B cell (primary cell): Measurements from ENCODE around the gene ECM2. TPM values are rescaled to one million over a fixed set of nuclear protein-coding genes. Genes with fewer than 3 reads are reported as not detected.

Source experiments
- ATAC-seq: fragments of 200-7000 bp; cut with Tn5 transposase; one replicate; pipeline ENCODE4 v1.10.0; 2021; ENCODE audit warnings: low read depth, mild to moderate bottlenecking, moderate number of reproducible peaks, moderate library complexity
- CTCF ChIA-PET: fragments of 350-600 bp; sonication (Branson Sonifier 250); formaldehyde crosslinking; loops from one replicate; lab custom pipeline; 2021; ENCODE audit warnings: antibody characterized with exemption, inconsistent platforms; lab: Charles Lee
- POLR2A ChIA-PET: fragments of 350-600 bp; sonication (Branson Sonifier 250); formaldehyde crosslinking; loops from one replicate; lab custom pipeline; 2021; ENCODE audit warnings: antibody characterized with exemption; lab: Charles Lee
- DNase-seq: peaks from one replicate; pipeline ENCODE4 v3.0.0; 2013
- H2AFZ ChIP-seq: 2 replicates; pipeline ENCODE4 v1.6.1; 2012; ENCODE audit warnings: mild to moderate bottlenecking, low read depth, low read length; ENCODE audit not compliant: insufficient read depth, poor library complexity, severe bottlenecking
- H3K27ac ChIP-seq, 2 donors: 1 replicate in 1 of 2; 2 replicates in 1 of 2; pipeline ENCODE4 v1.5.1; 2012 to 2013; ENCODE audit warnings: low read length in 2 of 2, mild to moderate bottlenecking in 2 of 2, moderate library complexity in 1 of 2
- H3K27me3 ChIP-seq, 4 experiments: fragments of 200-600 bp in 1 of 4; sonication (generic) in 1 of 4; replicated peaks in 1 of 4; 1 replicate in 2 of 4; 2 replicates in 2 of 4; pipeline versions ENCODE4 v1.6.1 to v1.7.0; 2013 to 2016; ENCODE audit warnings: low read length in 3 of 4, mild to moderate bottlenecking in 2 of 4, mixed read lengths in 1 of 4, moderate library complexity in 1 of 4; ENCODE audit not compliant: insufficient read depth in 4 of 4, control insufficient read depth in 3 of 4; ENCODE audit errors: control extremely low read depth in 1 of 4
- H3K36me3 ChIP-seq, 2 experiments: replicated peaks in 1 of 2; 1 replicate in 1 of 2; 2 replicates in 1 of 2; pipeline versions ENCODE4 v1.6.1 to v1.7.1; 2013; ENCODE audit warnings: low read length in 1 of 2; ENCODE audit not compliant: insufficient read depth in 2 of 2, control insufficient read depth in 1 of 2; ENCODE audit errors: control extremely low read depth in 1 of 2, extremely low read depth in 1 of 2
- H3K4me1 ChIP-seq, 2 donors: fragments of 200-600 bp in 1 of 2; sonication (generic) in 1 of 2; 1 replicate in 1 of 2; 2 replicates in 1 of 2; pipeline versions ENCODE4 v1.5.1 to v1.6.1; 2013 to 2017; ENCODE audit warnings: low read length in 2 of 2; ENCODE audit not compliant: control insufficient read depth in 2 of 2, insufficient read depth in 2 of 2
- H3K4me2 ChIP-seq: replicated peaks from 2 replicates; pipeline ENCODE3; 2012; ENCODE audit warnings: mild to moderate bottlenecking, low read depth, low read length; ENCODE audit not compliant: poor library complexity, severe bottlenecking
- H3K4me3 ChIP-seq, 5 experiments: fragments of 200-600 bp in 1 of 5; sonication (generic) in 1 of 5; 1 replicate in 3 of 5; 2 replicates in 2 of 5; pipeline versions ENCODE4 v1.5.1 to v1.7.0; 2011 to 2016; ENCODE audit warnings: low read length in 4 of 5, mild to moderate bottlenecking in 4 of 5, low read depth in 2 of 5, control low read depth in 1 of 5, moderate library complexity in 1 of 5; ENCODE audit not compliant: insufficient read depth in 1 of 5; ENCODE audit errors: control extremely low read depth in 1 of 5, extremely low read depth in 1 of 5
- H3K79me2 ChIP-seq: fragments of 200-600 bp; sonication (generic); one replicate; pipeline ENCODE4 v1.6.0; 2016; ENCODE audit warnings: low read length; ENCODE audit not compliant: control insufficient read depth, insufficient read depth
- H3K9ac ChIP-seq: fragments of 200-600 bp; sonication (generic); 2 replicates; pipeline ENCODE4 v1.6.1; 2017; ENCODE audit warnings: mild to moderate bottlenecking, low read length, moderate library complexity
- H3K9me3 ChIP-seq, 3 donors: one replicate each; pipeline versions ENCODE4 v1.6.1 to v1.7.1; 2013; ENCODE audit warnings: low read length in 2 of 3; ENCODE audit not compliant: control insufficient read depth in 2 of 3, insufficient read depth in 1 of 3; ENCODE audit errors: control extremely low read depth in 1 of 3
- H4K20me1 ChIP-seq: 2 replicates; pipeline ENCODE4 v1.6.0; 2012; ENCODE audit warnings: mild to moderate bottlenecking, low read length; ENCODE audit not compliant: insufficient read depth, control insufficient read depth, poor library complexity, severe bottlenecking
- H3K27ac Mint-ChIP-seq: one replicate; pipeline ENCODE4 v1.8.0; 2021; ENCODE audit warnings: mixed read lengths
- H3K27me3 Mint-ChIP-seq: one replicate; pipeline ENCODE4 v1.8.0; 2021; ENCODE audit warnings: mixed read lengths
- H3K4me1 Mint-ChIP-seq: one replicate; pipeline ENCODE4 v1.8.0; 2021; ENCODE audit warnings: mixed read lengths
- H3K4me3 Mint-ChIP-seq: one replicate; pipeline ENCODE4 v1.8.0; 2021; ENCODE audit warnings: mixed read lengths
- H3K9me3 Mint-ChIP-seq: one replicate; pipeline ENCODE4 v1.8.0; 2022; ENCODE audit warnings: mixed read lengths; ENCODE audit not compliant: insufficient read depth
- EZH2 ChIP-seq: IDR thresholded peaks from 2 replicates; pipeline ENCODE4 v1.6.1; 2012; ENCODE audit warnings: borderline replicate concordance, low read depth, mild to moderate bottlenecking, moderate library complexity, low read length; ENCODE audit not compliant: insufficient read depth, poor library complexity, severe bottlenecking
- WGBS: methylation state at CpG from one replicate; pipeline ENCODE4 v1.1.5; 2013; ENCODE audit warnings: missing lambda C conversion rate; ENCODE audit not compliant: insufficient coverage; 5-methylcytosine and 5-hydroxymethylcytosine counted together
- intact Hi-C: fragments of 100-400 bp; cut with micrococcal nuclease; formaldehyde crosslinking; loops from one replicate; pipeline ENCODE4 v1.10.0; 2022
- polyA plus RNA-seq: library from polyadenylated mRNA; depleted of rRNA; stranded (reverse); fragments of >200 nt; gene quantifications from 2 replicates; pipeline ENCODE4 v1.2.3, GENCODE V29; 2012
- total RNA-seq, 2 donors: library from RNA; stranded (reverse); fragments of 120-200 nt in 1 of 2; gene quantifications; 1 replicate in 1 of 2; 2 replicates in 1 of 2; pipeline versions ENCODE4 v1.2.3 to v1.2.4, GENCODE V29; 2013 to 2022
- TF ChIP-seq, protein P1 (sequence below): fragments of 200-600 bp; IDR thresholded peaks from one replicate; pipeline ENCODE4 v1.8.0; 2022; ENCODE audit warnings: antibody characterized with exemption, mild to moderate bottlenecking

The ECM2 gene
- total and polyA plus RNA-seq, 2 donors (not counting 1 experiment from before 2014, with no cell fraction given), result not detected

DNA sequence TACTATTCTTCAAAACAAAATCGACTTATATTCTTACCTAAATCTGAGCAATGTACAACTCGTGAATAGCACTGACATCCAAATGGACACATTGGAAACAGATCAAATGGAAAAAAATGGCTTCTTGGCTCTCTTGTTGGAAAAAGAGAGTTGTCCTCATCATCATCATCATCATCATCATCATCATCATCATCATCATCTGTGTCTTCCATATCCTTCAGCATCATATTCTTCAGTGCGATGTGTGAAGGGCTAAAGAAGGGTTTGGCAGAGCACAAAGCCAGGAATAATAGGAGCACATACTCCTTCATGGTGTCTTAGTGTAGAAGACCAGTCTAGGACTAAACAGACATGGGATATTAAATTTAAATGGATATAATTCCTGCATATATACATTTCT, 61.2 kb downstream of the ECM2 start:
- H3K9me3 ChIP-seq, result no peaks in the 10 kb centered on the region
- H3K4me2 ChIP-seq, result no peak overlapping the region
- WGBS, result no CpG with 5 or more reads among the region's 3 CpGs
- no peaks in the 10 kb centered on the region for H3K9me3 Mint-ChIP-seq
- H3K27ac ChIP-seq, result no peak overlapping the region
- no peak for ATAC-seq
- H3K79me2 ChIP-seq, result no peaks in the 10 kb centered on the region
- no peaks in the 10 kb centered on the region for H3K4me1 ChIP-seq
- no peaks in the 10 kb centered on the region for H4K20me1 ChIP-seq
- H3K27me3 ChIP-seq, result no peaks in the 10 kb centered on the region
- no peak overlapping the region for H3K9ac ChIP-seq
- H3K27ac Mint-ChIP-seq, result no peak overlapping the region
- no peak overlapping the region for H2AFZ ChIP-seq
- no peaks in the 10 kb centered on the region for H3K4me1 Mint-ChIP-seq
- CTCF ChIA-PET, result no interaction called here
- POLR2A ChIA-PET, result no interaction called here
- no peak overlapping the region for H3K4me3 ChIP-seq
- intact Hi-C loops, result no loop called here
- H3K27me3 Mint-ChIP-seq, result no peaks in the 10 kb centered on the region
- TF ChIP-seq EZH2, result no peak
- TF ChIP-seq, protein P1, sequence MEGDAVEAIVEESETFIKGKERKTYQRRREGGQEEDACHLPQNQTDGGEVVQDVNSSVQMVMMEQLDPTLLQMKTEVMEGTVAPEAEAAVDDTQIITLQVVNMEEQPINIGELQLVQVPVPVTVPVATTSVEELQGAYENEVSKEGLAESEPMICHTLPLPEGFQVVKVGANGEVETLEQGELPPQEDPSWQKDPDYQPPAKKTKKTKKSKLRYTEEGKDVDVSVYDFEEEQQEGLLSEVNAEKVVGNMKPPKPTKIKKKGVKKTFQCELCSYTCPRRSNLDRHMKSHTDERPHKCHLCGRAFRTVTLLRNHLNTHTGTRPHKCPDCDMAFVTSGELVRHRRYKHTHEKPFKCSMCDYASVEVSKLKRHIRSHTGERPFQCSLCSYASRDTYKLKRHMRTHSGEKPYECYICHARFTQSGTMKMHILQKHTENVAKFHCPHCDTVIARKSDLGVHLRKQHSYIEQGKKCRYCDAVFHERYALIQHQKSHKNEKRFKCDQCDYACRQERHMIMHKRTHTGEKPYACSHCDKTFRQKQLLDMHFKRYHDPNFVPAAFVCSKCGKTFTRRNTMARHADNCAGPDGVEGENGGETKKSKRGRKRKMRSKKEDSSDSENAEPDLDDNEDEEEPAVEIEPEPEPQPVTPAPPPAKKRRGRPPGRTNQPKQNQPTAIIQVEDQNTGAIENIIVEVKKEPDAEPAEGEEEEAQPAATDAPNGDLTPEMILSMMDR, result no peak
- no peak for DNase-seq
- no peak overlapping the region for H3K4me3 Mint-ChIP-seq
- H3K36me3 ChIP-seq, result no peaks in the 10 kb centered on the region

DNA sequence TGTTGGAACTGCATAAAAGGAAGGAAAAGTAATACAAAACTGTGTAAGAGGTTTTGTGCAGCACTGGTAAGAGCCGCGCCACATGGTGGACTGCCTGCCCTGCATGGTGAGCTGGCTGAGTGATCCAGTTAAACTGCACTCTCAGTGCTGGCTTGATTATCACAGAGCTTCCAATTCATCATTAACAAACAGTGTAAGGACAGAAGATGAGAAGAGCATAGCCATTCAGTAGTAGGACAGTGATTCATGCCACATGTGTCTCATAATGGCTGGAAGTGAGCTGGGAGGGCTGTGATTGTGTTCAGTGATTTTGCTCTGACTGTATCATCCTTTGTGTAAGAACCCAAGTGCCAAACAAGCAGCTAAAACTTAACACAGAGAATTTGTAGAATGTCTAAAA, 67.6 kb downstream of the ECM2 start:
- ATAC-seq (no peak), DNase-seq (no peak)
- CTCF ChIA-PET, result no interaction called here
- POLR2A ChIA-PET, result no interaction called here
- no CpG with 5 or more reads among the region's 2 CpGs for WGBS
- Histone ChIP-seq H3K27ac (no peak overlapping the region), H3K4me3 (no peak overlapping the region), H3K4me2 (no peak overlapping the region), H3K36me3 (no peaks in the 10 kb centered on the region), H4K20me1 (no peaks in the 10 kb centered on the region), H3K27me3 (no peaks in the 10 kb centered on the region), H3K9ac (no peak overlapping the region), H3K9me3 (no peaks in the 10 kb centered on the region), H2AFZ (no peak overlapping the region), H3K4me1 (no peaks in the 10 kb centered on the region), H3K79me2 (no peaks in the 10 kb centered on the region)
- Mint-ChIP-seq H3K4me3 (no peak overlapping the region), H3K27me3 (no peaks in the 10 kb centered on the region), H3K4me1 (no peaks in the 10 kb centered on the region), H3K9me3 (no peaks in the 10 kb centered on the region), H3K27ac (no peak overlapping the region)
- no peak for TF ChIP-seq EZH2
- TF ChIP-seq, protein P1, result no peak
- intact Hi-C loops, result no loop called here
